Activated T-cell treated with anti-CD3 and anti-CD28 coated beads, Interleukin-2, amount 50 U/mL, for 1 hour (primary cell): ENCODE measurements around the gene PUM2.

Source experiments
- DNase-seq: peaks from one replicate; pipeline ENCODE4 v3.0.0-alpha.2; 2020

Gene PUM2

DNA sequence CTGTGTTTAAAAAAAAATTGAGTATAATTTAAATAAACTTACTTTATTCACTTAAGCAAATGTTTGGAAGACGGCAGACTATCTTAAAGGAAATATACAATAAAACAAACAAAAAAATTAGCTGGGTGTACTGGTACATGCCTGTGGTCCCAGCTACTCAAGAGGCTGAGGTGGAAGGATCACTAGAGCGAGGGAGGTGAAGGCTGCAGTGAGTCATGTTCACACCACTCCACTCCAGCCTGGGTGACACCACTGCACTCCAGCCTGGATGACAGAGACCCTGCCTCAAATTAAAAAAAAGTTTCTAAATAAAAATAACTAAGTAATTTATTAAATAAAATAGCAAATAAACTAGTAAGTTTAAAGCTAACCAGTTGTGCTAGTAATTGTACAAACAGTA, 7.5 kb downstream of the PUM2 start:
- no peak for DNase-seq

DNA sequence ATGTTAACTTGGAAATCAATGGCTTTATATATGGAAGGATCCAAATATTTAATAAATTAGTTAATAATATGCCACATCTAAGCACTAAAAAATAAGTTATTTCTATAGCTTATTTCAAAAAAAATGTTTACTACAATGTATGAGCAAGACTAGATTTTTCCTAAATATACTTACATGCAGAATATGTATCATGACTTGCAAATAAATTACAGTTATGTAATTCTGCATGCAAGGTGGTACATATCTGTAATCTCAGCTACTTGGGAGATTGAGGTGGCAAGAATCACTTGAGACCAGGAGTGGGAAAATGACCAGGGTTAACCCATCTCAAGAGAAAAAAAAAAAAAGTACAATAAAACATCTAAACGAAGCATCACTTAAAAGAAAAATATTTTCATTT, 11.6 kb downstream of the PUM2 start:
- no peak for DNase-seq

DNA sequence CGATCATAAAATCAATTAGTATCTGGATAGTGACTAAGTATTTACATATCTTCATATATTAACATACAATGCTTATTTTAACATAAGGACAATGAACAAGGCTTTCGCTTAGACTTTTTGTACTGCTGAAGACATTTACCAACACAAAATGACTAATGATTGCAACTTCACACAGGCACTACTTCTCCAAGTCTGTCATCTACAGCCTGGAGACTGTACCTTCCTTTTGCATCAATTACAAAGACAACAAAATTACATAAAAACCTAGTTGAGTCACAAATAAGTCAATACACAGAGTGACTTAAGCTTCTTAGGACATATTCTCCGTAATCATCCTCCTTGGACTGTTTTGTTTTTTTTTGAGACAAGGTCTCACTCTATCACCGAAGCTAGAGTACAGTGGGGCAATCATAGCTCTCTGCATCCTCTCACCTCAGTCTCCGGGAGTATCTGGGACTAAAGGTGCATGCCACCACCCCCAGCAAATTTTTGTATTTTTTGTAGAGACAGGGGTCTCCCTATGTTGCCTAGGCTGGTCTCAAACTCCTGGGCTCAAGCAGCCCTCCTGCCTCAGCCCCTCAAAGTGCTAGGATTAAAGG, 15.9 kb downstream of the PUM2 start:
- DNase-seq = no peak

DNA sequence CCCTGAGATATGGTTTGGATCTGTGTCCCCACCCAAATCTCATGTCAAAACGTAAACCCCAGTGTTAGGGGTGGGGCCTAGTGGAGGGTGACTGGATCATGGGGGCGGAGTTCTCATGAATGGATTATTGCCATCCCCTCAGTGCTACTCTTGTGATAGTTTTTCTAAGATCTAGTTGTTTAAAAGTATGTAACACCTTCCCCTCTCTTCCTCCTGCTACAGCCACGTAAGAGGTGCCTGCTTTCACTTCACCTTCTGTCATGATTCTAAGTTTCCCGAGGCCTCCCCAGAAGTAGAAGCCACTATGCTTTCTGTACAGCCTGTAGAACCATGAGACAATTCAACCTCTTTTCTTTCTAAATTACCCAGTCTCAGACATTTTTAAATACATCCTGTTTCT, 16.9 kb downstream of the PUM2 start:
- no peak for DNase-seq

DNA sequence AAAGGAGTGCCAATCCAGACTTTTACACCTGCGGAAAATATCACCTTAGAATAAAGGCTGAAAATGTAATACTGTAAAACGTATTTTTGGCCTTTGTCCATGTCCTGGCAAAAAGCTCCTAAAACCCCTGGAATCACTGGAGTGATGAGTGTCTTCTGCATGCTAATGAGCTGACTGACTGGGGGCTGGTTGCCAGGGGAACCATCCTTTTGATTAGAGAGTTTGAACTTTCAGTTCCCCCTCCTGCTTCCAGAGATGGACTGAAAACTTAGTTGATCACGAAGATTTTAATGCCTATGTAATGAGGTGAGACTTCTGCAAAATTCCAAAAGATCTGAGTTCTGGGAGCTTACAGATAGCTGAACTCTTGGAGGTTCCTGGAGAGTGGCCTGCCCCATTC, 20.5 kb downstream of the PUM2 start:
- DNase-seq = no peak

DNA sequence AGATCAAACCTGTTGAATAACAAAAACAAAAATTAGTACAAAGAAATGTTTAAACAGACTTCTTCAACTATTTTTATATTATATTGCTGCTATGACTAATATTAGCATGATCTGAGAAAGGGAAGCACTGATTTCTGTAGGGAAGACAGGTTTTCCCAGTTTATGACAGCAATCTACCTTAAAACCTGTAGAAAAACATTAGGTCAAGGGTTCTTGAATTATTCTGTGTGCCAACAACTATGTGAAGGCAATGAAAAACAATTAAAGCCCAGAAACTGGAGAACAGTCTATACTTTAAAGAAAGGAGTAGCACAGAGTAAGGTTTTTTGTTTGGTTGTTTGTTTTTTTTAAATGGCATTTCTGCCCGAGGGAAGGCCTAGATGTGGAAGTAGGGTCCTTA, 23.3 kb downstream of the PUM2 start:
- no peak for DNase-seq

DNA sequence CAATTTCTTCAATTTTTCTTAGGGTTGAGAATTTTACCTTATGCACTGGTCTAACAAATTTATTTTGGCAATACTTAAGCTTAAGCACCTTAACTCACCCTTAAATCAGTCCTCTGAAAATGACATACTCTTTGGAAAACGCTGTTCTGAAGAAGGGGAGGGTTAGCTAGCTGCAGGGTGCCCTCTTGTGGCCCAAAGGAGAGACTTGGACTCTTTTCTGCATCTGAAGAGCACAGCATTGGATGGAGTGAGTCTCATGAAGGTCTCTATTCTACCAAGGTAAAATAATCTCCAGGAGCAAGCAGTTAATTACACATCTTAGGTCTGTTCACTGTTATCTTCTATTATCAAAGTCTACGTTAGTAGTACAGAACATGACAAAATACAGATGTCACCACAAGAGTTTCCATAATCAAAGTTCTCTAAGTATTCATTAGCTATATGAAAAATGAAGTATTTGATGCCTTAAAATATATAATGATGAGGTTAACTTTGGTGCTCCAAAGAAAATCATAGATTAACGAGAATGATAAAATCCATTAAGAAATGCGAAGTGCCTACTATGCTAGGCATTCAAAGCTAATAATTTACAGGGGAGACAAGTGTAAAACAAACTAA, 24.4 kb downstream of the PUM2 start:
- DNase-seq = peak; percentile 50

DNA sequence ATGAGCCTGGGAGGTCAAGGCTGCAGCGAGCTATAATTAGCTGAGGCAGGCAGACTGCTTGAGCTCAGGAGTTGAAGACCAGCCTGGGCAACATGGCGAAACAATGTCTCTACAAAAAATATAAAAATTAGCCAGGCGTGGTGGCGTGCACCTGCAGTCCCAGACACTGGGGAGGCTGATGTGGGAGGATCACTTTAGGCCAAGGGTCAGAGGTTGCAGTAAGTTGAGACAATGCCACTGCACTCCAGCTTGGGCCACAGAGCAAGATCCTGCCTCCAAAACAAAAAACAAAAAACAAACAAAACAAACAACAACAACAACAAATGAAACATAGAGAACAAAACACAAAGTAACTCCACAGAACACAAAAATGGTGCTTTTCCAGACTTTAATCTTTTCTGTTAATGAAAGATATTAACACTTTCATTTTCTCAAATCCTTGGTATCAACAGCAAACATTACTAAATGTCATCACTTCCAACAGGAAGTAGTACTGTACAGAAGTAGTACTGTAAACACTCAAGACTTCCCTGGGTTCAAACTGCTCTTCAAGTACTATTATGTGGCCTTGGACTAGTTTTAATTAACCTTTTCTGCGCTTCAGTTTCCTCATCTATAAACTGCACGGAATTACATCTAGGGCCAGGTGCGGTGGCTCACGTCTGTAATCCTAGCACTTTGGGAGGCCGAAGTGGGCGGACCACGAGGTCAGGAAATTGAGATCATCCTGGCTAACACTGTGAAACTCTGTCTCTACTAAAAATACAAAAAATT, 27.9 kb downstream of the PUM2 start:
- DNase-seq = no peak

DNA sequence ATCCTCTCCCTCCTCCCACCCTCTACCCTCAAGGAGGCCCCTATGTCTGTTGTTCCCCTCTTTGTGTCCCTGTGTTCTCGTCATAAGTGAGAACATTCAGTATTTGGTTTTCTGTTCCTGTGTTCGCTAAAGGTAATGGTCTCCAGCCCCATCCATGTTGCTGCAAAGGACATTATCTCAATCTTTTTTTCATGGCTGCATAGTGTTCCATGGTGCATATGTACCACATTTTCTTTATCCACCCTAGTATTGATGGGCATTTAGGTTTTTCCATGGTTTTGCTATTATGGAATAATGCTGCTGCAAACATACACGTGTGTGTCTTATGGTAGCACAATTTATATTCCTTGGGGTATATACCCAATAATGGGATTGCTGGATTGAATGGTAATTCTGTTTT, 33.0 kb downstream of the PUM2 start:
- no peak for DNase-seq

DNA sequence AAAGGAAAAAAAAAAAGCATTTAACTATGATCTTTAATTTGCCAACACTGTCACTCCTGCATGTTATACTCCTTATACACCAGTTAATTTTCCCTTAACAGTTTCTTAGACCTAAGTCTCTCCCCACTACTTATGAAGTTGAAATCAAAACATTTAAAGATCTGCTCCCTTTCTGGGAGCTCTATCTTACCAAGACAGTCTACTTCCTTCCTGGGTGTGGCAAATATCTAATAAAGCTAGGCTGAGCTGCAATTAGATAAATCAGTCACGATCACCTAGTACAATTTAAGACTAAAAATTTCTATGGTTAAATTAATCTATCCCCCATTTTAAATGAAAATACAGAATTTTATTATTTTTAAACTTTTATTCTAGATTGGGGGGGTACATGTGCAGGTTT, 33.4 kb downstream of the PUM2 start:
- DNase-seq = no peak

DNA sequence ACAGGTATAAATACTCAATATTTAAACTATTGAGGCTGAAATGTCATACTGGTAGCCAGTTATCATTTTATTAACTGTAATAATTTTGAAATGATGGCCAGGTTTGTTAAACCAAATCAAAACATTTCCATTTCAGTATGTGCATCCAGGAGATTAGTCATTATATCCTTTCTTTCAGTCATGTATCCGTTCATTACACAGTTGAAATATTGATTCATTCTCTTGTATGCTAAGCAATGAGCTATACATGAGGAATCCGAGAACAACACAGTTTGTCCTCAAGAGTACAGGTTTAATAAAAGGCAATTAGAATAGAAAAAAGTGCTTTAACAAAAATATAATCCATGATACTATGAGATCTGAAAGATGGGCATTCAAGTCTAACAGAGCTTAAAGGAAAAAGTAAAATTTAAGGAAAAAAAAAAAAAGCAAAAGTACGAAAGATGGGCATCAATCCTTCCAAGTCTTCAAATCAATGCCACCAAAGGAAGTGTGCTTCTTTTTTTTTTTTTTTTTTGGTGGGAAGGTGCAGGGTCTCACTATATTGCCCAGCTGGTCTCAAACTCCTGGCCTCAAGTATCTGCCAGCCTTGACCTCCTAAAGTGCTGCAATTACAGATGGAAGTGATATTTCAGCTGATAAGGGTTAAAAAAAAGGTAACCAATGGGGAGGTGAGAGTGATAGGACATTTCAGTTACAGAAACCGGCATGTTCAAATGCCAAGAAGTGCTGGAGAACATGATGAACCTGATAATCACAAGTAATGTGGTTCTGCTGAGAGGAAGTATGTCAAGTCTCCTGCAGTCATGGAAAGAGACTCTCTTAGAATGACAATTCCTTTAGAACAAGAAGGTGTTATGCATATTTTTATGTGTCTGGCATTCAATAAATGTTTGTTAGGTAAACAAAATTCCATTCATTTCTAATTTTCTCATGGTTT, 35.8 kb downstream of the PUM2 start:
- DNase-seq = no peak

DNA sequence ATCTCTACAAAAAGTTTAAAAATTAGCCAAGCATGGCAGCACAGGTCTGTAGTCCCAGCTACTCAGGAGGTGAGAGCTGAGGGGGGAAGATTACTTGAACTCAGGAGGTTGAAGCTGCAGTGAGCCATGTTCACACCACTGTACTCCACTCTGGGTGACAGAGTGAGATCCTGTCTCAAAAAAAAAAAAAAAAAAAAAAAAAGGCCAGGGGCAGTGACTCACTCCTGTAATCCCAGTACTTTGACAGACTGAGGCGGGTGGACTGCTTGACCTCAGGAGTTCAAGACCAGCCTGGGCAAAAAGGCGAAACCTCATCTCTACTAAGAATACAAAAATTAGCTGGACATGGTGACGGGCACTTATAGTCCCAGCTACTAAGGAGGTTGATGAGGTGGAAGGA, 37.0 kb downstream of the PUM2 start:
- DNase-seq = no peak

DNA sequence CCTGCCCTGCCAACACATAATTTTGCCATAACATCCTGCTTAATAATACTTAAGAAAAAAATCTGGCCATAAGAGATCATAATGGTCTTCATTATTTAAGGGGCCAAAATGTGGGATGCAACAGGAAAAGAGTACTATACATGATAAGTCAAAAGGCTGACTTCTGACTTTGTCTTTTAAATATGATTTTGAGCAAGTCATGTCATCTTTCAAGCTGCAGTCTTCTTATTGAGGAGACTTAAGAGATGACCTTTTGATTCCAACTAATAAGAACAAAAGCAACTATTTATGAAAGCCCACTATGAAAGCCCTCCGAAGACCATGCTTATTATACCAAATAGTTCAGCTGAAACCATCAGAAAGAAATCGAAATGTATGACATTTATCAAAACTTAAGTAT, 41.6 kb downstream of the PUM2 start:
- no peak for DNase-seq

DNA sequence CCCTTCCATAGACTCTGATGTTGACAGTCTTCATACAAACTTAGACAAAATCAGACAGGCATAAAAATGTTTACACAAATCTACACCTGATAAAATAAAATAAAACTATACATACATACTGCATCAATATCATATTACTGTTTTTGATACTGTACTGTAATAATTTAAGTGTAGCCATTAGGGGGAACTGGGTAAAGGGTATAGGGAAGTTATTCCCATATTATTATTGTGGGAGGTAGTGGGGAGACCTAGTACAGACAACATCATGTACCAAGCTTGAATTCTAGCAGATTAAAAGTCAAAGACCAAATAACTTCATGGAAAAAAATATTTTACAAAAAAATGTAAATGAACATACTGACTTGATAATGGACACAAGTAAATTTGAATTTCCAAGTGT, 43.3 kb downstream of the PUM2 start:
- DNase-seq = no peak

DNA sequence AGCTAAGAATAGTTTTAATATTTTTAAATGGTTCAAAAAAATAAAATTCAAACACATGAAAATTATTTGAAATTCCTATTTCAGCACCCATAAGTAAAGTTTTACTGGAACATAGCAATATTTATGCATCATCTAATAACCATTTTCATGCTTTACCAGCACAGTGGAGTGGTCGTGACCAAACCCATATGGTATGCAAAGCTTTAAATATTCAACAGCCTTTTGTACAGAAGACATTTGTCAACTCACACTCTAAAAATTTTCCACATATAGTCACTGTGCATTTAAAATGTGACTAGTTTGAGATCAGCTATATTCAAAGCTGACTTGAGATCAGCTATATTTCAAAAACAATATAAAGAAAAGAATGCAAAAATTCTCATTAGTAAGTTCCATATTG, 46.2 kb downstream of the PUM2 start:
- no peak for DNase-seq

DNA sequence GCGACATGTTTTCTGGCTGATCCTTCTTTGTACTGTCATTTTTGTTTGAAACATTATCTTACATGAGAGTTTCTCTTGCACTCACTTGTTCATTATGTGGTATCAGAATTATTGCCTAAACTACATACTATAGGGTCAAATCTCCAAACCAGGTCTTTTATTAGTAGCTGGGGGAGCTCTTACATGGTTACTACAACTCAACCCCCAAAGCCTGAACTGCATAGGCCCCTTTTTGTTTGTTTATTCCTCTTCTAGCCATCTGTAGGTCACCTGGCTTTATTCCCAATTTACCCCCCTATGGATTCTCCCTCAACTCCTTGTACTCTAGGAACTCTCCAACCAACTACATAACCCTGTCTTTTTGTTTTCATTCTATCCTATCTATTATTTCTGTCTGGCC, 46.7 kb downstream of the PUM2 start:
- DNase-seq = no peak

DNA sequence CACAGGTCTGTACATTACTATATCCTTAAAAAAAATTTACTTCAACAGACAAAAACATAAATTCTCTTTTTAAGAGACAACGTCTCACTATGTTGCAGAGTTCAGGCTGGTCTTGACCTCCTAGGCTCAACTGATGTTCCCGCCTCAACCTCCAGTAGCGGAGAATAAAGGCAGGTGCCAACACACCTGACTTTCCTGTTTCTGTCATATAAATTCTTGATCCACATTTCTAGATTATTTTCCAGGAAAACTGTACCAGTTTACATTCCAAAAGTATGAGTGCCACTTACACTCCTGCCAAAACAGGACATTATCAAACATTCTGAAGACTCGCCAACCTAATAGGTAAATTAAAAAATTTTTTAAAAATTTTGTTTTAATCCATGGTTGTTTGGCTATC, 48.6 kb downstream of the PUM2 start:
- no peak for DNase-seq

DNA sequence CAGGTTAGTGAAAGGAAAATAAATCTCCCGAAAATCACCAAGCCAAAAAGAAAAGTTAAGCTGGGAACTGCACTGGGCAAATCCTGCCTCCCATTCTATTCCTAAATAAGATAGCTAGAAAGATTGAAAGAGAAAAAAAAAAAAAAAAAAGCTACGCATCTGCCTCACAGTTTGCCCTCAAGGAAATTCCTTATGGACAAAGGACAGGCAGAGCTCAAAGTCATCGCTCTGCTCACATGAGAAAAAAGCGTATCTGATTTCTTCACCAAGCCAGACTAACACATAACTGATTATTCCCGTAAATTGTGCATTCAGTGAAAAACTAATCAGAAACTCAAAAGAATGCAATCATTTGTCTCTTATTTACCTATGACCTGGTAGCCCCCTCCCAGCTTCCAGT, 50.0 kb downstream of the PUM2 start:
- DNase-seq = no peak

DNA sequence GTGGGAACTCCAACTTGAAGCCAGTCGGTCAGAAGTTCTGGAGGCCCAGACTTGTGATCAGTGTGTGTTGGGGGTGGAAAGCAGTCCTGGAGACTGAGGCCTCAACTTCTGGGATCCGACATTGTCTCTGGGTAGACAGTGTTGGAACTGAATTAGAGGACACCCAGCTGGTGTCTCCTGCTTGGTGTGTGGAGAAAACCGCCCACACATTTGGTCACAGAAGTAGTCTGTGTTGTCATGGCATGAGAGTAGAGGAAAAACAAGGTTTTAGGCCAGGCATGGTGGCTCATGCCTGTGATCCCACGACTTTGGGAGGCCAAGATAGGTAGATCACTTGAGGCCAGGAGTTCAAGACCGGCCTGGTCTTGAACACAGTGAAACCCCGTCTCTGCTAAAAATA, 51.5 kb downstream of the PUM2 start:
- no peak for DNase-seq

DNA sequence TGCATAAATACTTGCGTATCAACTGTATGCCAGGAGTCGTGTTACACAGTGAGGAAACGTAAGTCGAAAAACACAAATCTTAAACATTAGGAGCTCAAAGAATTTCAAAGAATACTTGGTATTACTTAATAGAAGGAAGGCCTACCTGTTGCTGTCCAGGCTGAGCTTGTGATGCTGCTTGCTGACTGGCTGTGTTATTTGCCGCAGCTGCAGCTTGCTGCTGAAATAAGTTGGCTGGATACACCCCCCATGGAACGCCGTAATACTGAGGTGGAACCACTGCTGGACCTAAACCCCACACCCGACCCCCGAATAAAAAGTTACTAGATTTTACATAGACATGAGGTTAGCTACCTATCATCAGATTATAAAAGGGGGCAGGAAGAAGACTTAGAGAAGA, 56.4 kb downstream of the PUM2 start:
- DNase-seq = no peak

DNA sequence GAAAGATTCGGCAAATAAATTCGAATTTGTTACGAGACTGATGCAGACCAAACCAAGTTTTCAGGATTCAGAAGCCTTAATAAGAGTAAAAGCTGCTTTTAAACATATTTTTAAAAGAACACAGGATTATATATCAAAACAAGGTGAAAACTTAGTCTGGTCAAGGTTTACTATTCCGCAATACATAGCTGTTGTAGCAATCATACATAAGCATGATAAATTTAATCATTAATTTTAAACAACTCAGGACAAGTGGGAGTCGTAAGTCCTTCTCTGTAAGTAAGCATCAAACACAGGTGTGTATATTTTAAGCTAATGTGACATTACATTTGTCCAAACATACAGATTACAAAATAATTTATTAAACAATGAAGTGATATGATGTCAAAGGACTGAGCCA, 57.7 kb downstream of the PUM2 start:
- no peak for DNase-seq

DNA sequence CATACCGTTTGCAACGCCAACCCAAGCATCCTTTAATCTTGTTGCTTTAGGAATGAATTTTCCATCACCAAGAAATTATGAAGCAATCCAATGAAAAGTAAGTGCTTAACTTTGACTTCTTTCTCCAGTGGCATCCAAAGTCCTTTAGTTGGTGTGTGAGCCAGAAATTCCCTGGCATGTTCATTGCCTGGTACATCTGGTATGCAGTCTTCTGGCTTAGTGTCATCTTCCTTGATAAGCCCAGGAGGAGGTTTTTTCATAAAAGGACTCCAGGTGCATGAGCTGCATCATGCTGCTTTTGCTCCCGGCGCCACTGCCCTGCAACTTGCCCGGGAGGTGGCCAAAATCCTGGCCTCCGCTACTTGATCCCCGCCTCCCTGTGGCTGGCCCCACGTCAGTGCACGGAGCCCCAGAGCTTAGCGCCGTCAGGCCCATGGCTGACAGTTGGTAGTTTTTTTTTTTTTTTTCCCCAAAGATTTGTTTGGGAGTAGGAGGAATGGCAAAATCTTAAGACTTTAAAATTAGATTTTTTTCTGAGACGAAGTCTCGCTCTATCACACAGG, 58.7 kb downstream of the PUM2 start:
- no peak for DNase-seq

DNA sequence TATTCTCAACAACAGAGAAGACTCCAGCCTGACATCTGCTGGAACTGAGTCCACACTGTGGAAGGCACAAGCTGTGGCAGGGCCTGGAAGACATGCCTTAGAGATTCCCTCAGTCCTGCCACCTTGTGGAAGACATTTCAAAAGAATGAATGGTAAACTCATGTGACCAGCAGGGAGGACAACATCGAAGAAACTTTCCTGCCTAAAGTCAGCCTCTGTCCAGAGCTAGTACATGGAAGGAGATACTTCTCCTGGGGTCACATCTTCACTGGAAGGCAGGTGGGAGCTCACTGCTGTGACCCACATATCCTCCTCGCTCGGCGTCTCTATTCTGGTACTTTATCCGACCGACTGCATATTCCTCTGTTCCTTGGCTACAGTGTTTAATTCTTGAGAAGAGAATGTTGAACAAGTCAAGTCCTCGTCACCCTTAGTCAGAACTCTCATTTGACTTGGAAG, 59.5 kb downstream of the PUM2 start:
- DNase-seq = no peak
